Activated T-helper 9 cell treated with anti-CD3 and anti-CD28 coated beads, Interleukin-2, amount 50 U/mL, for 16 hours (primary cell): ENCODE results near the gene CAMTA1.

Source experiments
- DNase-seq: peaks from one replicate; pipeline ENCODE4 v3.0.0-alpha.2; 2020; ENCODE audit warnings: low read depth

The CAMTA1 gene

GRCh38 chr1:7341145-7341905 is 556.1 kb downstream of the CAMTA1 start:
- DNase-seq: no peak

- no peak for DNase-seq
Observed at GRCh38 chr1:7343882-7344281, 558.6 kb downstream of the CAMTA1 start.

- no peak for DNase-seq
Observed at GRCh38 chr1:7344299-7344698, 559.0 kb downstream of the CAMTA1 start.

- no peak for DNase-seq
Observed at GRCh38 chr1:7345516-7345915, 560.3 kb downstream of the CAMTA1 start.

- no peak for DNase-seq
Observed at GRCh38 chr1:7346070-7346596, 560.9 kb downstream of the CAMTA1 start.

- no peak for DNase-seq
Observed at GRCh38 chr1:7346600-7347570, 561.6 kb downstream of the CAMTA1 start.

- DNase-seq: no peak
Observed at GRCh38 chr1:7348073-7348472, 562.8 kb downstream of the CAMTA1 start.

- no peak for DNase-seq
Observed at GRCh38 chr1:7348580-7348979, 563.3 kb downstream of the CAMTA1 start.

- DNase-seq: no peak
Observed at GRCh38 chr1:7350804-7351203, 565.5 kb downstream of the CAMTA1 start.

GRCh38 chr1:7351649-7352048 is 566.4 kb downstream of the CAMTA1 start:
- DNase-seq: no peak

- DNase-seq: no peak
Observed at GRCh38 chr1:7352364-7352763, 567.1 kb downstream of the CAMTA1 start.

- no peak for DNase-seq
Observed at GRCh38 chr1:7352974-7353373, 567.7 kb downstream of the CAMTA1 start.

- no peak for DNase-seq
Observed at GRCh38 chr1:7355646-7356045, 570.4 kb downstream of the CAMTA1 start.

- no peak for DNase-seq
Observed at GRCh38 chr1:7356079-7356478, 570.8 kb downstream of the CAMTA1 start.

- DNase-seq: no peak
Observed at GRCh38 chr1:7358425-7358824, 573.2 kb downstream of the CAMTA1 start.

GRCh38 chr1:7360526-7360925 is 575.3 kb downstream of the CAMTA1 start:
- no peak for DNase-seq

- DNase-seq: no peak
Observed at GRCh38 chr1:7362947-7363346, 577.7 kb downstream of the CAMTA1 start.

GRCh38 chr1:7363450-7363849 is 578.2 kb downstream of the CAMTA1 start:
- DNase-seq: no peak

- no peak for DNase-seq
Observed at GRCh38 chr1:7365706-7366105, 580.5 kb downstream of the CAMTA1 start.

GRCh38 chr1:7366286-7366954 is 581.2 kb downstream of the CAMTA1 start:
- DNase-seq: no peak

GRCh38 chr1:7366955-7367665 is 581.9 kb downstream of the CAMTA1 start:
- DNase-seq: no peak

- no peak for DNase-seq
Observed at GRCh38 chr1:7369866-7370265, 584.6 kb downstream of the CAMTA1 start.
